GM19468 (cell line): ENCODE results near the gene CLIC3.
"Not testable (repeated sequence)": the region's sequence is repeated elsewhere in the genome, so short reads cannot be mapped to it uniquely, and the experiment has no call there.

ENCODE experiments used
- ATAC-seq: cut with Tn5 transposase; IDR thresholded peaks from one replicate; pipeline ENCODE4 v1.9.1; 2021; ENCODE audit warnings: mild to moderate bottlenecking, moderate library complexity, moderate number of reproducible peaks; ENCODE audit not compliant: unreplicated experiment; ENCODE audit errors: extremely low read depth

The CLIC3 gene

DNA sequence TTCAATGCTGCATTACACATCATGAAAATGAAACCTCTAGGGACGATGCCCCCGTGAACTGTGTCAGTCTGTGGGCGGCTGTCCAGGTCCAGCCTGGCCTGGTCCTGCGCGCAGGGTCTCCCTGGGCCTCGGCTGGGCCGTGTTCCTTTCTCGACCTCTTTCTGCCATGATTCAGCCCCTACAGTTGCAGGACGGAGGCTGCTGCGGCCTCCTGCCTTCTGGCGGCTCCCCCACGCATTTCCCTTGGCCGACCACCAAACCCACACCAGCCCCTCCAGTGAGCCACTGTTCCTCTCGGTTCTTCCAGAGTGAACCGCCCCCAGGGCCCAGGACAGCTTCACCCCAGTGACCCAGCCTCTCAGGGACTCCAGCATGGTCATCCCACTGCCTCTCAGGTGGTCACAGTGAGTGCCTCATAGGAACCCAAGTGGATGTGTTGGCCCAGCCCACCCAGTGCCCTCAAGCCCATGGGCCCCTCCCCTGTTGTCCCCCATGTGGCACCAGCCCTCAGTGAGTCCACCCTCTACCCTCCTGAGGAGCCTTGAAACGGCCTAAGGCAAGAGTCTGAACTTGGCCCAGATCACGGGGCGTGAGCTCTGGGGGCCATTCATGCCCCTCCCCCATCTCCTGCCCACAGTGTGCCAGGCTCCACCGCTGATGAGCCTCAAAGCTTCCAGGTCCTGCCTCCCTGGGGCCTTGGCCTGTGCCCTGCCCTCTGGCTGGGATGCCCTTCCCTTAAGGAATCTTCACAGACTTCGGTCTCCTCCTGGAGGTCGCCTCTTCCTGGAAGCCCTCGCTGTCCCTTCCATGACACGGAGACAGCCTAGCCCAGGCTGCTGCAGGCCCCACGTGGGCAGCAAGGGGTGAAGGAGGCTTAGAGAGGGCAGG is 10.0 kb upstream of the CLIC3 start:
- no peak for ATAC-seq

DNA sequence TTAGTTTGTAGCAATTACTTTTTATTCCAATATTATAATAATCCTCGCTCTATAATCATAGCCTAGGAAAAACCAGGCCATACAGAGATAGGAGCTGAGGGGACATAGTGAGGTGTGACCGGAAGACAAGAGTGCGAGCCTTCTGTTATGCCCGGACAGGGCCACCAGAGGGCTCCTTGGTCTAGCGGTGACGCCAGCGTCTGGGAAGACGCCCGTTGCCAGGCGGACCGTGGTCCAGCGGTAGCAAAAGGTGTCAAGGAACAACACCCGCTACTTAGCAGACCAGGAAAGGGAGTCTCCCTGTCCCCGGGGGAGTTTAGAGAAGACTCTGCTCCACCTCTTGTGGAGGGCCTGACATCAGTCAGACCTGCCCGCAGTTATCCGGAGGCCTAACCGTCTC is 7.9 kb upstream of the CLIC3 start:
- not testable (repeated sequence) for ATAC-seq

DNA sequence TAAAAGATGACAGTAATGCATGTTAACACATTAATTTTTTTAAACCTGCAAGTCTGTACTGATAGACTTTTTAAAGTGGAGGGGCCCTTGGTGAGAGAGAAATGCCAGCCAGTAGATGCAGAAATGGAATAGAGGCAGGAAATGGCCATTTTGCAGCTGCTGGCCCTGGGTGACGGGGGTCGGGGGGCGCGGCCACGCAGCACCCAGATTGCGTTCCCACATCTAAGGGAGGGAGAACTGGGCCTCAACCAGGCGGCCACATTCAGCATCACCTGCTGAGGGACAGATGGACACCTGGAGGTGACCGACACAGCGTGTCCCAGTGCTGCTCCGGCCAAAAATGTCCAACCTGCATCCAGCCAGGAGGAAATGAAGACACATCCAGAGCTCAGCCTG is 6.3 kb upstream of the CLIC3 start:
- ATAC-seq: no peak

- no peak for ATAC-seq
Measured at GRCh38 chr9:137001857-137002645, 5.7 kb upstream of the CLIC3 start.

- peak; percentile 45 for ATAC-seq
Measured at GRCh38 chr9:137000177-137000930, 4.0 kb upstream of the CLIC3 start.

- ATAC-seq: no peak
Measured at GRCh38 chr9:136997830-136998234, 1.5 kb upstream of the CLIC3 start.

DNA sequence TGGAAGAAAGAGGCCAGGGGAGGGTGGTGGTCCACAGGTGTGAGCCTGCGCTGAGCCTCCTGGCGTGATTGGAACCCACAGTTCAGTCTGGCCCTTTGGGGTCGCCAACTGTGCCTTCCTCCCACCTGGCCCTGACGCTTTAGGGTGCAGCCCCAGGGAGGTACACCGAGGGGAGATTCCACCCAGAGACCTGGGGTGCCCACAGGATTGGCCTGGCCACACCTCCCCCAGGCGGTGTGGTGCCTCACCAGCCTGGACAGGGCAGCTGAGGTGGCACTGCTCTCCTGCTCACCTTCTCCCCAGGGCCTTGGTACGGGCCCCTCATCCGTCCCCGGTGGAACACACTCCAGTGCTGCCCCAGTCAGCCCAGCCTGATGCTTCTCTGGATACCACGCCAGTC is 1.0 kb upstream of the CLIC3 start:
- ATAC-seq: no peak

GRCh38 chr9:136995772-136996311 is 526 bp downstream of the CLIC3 start:
- no peak for ATAC-seq

- no peak for ATAC-seq
Measured at GRCh38 chr9:136995362-136995761, 1.0 kb downstream of the CLIC3 start.

DNA sequence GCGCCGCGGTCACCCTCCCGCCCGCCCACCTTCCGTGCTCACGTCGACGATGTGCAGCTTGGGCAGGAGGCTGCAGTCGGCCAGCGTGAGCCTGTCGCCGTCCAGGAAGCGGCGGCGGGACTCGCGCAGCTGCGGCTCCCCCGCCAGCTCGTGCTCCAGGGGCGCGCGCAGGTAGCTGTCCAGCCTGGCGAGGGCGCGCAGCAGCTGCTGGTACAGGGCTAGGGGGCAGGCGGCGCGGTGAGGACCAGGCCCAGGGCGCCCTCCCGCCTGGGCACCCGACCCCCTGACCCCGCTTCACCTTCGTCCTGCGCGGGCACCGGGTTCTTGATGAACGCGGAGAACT is 1.5 kb downstream of the CLIC3 start:
- ATAC-seq: no peak

- no peak for ATAC-seq
Measured at GRCh38 chr9:136994180-136994887, 2.0 kb downstream of the CLIC3 start.

DNA sequence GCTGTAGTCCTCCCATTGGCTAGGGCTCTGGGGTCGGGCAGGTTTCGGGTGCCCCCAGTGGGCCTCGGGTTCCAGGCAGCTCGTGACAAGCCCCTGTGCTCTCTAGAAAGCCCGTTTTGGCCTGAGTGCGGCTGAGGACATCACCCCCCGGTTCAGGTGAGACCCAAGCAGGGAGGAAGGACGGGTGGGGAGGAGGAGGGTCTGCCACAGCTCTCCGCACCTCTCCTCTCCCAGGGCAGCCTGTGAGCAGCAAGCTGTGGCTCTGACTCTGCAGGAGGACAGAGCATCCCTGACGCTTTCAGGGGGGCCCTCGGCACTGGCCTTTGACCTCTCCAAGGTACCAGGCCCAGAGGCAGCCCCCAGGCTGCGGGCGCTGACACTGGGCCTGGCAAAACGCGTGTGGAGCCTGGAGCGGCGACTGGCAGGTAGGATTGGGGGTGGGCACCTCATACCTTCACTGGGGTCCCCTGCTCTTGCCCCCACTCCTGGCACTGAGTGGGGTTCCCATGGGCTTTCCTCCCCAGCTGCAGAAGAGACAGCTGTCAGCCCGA is 3.5 kb downstream of the CLIC3 start:
- no peak for ATAC-seq

GRCh38 chr9:136991993-136992818 is 4.2 kb downstream of the CLIC3 start, which contains the start of gene PAXX:
PAXX (plus strand) TSS chr9:136992422; CDS start chr9:136992444, 22 bp downstream.
- peak; percentile 63 for ATAC-seq

- no peak for ATAC-seq
Measured at GRCh38 chr9:136990242-136990911, 6.0 kb downstream of the CLIC3 start.

DNA sequence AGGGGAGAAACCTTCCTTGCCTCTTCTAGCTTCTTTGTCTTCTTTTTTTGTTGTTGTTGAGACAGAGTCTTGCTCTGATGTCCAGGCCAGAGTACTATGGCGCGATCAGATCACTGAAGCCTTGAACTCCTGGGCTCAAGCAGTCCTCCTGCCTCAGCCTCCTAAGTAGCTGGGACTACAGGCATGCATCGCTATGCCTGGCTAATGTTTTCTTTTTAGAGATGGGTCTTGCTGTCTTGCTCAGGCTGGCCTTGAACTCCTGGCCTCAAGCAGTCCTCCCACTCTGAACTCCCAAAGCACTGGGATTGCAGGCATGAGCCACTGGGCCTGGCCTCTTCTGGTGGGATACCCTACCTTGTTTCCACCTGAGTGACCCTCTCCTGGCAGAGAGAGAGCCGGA is 7.5 kb downstream of the CLIC3 start:
- ATAC-seq: no peak

GRCh38 chr9:136985853-136986252 is 10.5 kb downstream of the CLIC3 start:
- ATAC-seq: no peak

GRCh38 chr9:136985027-136985602 is 11.3 kb downstream of the CLIC3 start:
- ATAC-seq: no peak
